NOMO-1 treated with dmso at 0.1 percent for 144 hours (cell line): ENCODE data around the gene ZIC2.
"Not testable (repeated sequence)": the region's sequence is repeated elsewhere in the genome, so short reads cannot be mapped to it uniquely, and the experiment has no call there.

Experiments used
- DNase-seq: peaks from one replicate; lab custom pipeline; 2025; ENCODE audit not compliant: unreplicated experiment; lab: John Stamatoyannopoulos, UW

Gene ZIC2

GRCh38 chr13:99981735-99982035 is at the start of gene ZIC2:
Gene ZIC2, plus strand, starts transcription at chr13:99981784. Its CDS starts 281 bp downstream, at chr13:99982065.
- DNase-seq = no peak

- no peak for DNase-seq
Measured at GRCh38 chr13:99932912-99933311, 48.7 kb upstream of the ZIC2 start.

- no peak for DNase-seq
Measured at GRCh38 chr13:99935772-99936171, 45.8 kb upstream of the ZIC2 start.

GRCh38 chr13:99938635-99939034 is 42.9 kb upstream of the ZIC2 start:
- no peak for DNase-seq

GRCh38 chr13:99941086-99941485 is 40.5 kb upstream of the ZIC2 start:
- DNase-seq = no peak

GRCh38 chr13:99941911-99942310 is 39.7 kb upstream of the ZIC2 start:
- DNase-seq = no peak

- DNase-seq = no peak
Measured at GRCh38 chr13:99944102-99944501, 37.5 kb upstream of the ZIC2 start.

GRCh38 chr13:99944606-99945005 is 37.0 kb upstream of the ZIC2 start:
- DNase-seq = no peak

- not testable (repeated sequence) for DNase-seq
Measured at GRCh38 chr13:99945515-99945914, 36.1 kb upstream of the ZIC2 start.

- no peak for DNase-seq
Measured at GRCh38 chr13:99947666-99948065, 33.9 kb upstream of the ZIC2 start.

- DNase-seq = no peak
Measured at GRCh38 chr13:99948411-99948810, 33.2 kb upstream of the ZIC2 start.

- DNase-seq = no peak
Measured at GRCh38 chr13:99948907-99949678, 32.5 kb upstream of the ZIC2 start.

- no peak for DNase-seq
Measured at GRCh38 chr13:99949679-99950413, 31.7 kb upstream of the ZIC2 start.

- not testable (repeated sequence) for DNase-seq
Measured at GRCh38 chr13:99951666-99952065, 29.9 kb upstream of the ZIC2 start.

- DNase-seq = no peak
Measured at GRCh38 chr13:99953138-99953755, 28.3 kb upstream of the ZIC2 start.

GRCh38 chr13:99955107-99955746 is 26.4 kb upstream of the ZIC2 start:
- no peak for DNase-seq

- no peak for DNase-seq
Measured at GRCh38 chr13:99955747-99956472, 25.7 kb upstream of the ZIC2 start.

GRCh38 chr13:99956473-99957349 is 24.9 kb upstream of the ZIC2 start:
- no peak for DNase-seq

GRCh38 chr13:99958406-99959126 is 23.0 kb upstream of the ZIC2 start:
- DNase-seq = no peak
